ENCODE data around the gene VPS54. TPM values are rescaled to one million over a fixed set of nuclear protein-coding genes. Genes with fewer than 3 reads are reported as not detected.
"Not testable (repeated sequence)": the region's sequence is repeated elsewhere in the genome, so short reads cannot be mapped to it uniquely, and the experiment has no call there.

VPS54 gene
- total RNA-seq, 1 donor from 2014 or later = 15.6 TPM

DNA sequence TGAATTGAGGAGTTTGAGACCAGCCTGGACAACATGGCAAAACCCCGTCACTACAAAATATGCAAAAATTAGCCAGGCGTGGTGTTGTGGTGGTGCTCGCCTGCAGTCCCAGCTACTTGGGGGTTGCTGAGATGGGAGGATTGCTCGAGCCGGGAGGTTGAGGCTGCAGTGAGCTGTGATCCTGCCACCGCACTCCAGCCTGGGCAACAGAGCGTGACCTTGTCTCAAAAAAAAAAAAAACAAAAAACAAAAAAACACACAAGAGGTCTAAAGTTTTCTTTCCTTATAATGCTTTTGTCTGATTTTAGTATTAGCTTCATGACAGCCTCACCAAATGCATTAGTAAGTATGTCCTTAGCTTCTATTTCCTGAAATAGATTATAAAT lies 43.1 kb downstream of the VPS54 start:
- no peaks in the 10 kb centered on the region for H3K27me3 Mint-ChIP-seq
- intact Hi-C loops (cut with micrococcal nuclease) = loop anchor here (5.0 kb wide), 2 partner anchors 41 to 236 kb away; partner anchors contain the start of gene VPS54
- peaks cover 42% of the 10 kb centered on the region for H3K36me3 Mint-ChIP-seq (ENCODE audit: low read depth)
- H3K4me1 Mint-ChIP-seq = peaks cover 20% of the 10 kb centered on the region
- no peak for DNase-seq
- H3K9me3 Mint-ChIP-seq = no peaks in the 10 kb centered on the region
- no peak overlapping the region for H3K27ac Mint-ChIP-seq
- no peak overlapping the region for H3K4me3 Mint-ChIP-seq

DNA sequence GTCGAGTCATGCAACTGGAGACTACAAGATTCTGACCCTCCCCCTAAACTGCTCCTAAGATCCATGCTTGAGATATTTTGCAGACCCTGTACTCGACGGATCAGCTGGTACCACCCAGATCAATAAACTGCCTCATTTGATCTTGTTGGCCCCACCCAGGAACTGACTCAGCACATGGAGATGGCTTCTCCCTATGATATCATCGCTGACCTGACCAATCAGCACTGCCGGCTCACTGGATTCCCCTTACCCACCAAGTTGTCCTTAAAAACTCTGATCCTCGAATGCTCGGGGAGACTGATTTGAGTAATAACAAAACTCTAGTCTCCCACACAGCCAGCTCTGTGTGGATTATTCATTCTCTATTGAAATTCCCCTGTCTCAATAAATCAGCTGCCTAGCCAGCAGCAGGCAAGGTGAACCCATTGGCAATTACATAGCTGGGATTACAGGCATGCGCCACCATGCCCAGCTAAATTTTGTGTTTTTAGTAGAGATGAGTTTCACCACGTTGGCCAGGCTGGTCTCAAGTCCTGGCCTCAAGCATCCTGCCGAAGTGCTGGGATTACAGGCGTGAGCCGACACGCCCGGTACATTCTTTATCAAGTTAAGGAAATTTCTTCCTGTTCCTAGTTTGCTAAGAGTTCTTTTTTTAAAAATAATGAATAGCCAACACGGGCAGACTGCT lies 43.6 kb downstream of the VPS54 start:
- H3K27ac Mint-ChIP-seq = no peak overlapping the region
- intact Hi-C loops (cut with micrococcal nuclease) = loop anchor here (5.0 kb wide), 2 partner anchors 42 to 237 kb away; partner anchors contain the start of gene VPS54

DNA sequence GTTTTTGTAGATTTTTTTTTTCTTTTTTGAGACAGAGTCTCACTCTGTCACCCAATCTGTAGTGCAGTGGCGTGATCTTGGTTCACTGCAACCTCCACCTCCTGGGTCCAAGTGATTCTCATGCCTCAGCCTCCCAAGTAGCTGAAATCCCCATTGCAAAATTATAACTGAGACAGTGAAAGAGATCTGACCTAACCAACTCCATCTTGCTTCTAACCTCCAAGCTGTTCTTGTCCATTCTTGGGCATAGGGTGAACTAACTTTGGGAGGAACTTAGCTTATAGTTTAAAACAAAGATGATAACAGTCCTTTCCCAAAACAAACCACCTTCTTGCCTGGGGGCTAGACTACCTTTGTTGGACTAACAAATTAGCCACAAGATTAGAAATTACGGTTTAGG lies 44.2 kb downstream of the VPS54 start:
- not testable (repeated sequence) for H3K27ac Mint-ChIP-seq

More for the DNA sequence above, 43.6 kb downstream of the VPS54 start:
- H3K27me3 Mint-ChIP-seq = no peaks in the 10 kb centered on the region
- no peak overlapping the region for H3K4me3 Mint-ChIP-seq
- H3K9me3 Mint-ChIP-seq = no peaks in the 10 kb centered on the region
- DNase-seq = no peak
- H3K36me3 Mint-ChIP-seq (ENCODE audit: low read depth) = peaks cover 42% of the 10 kb centered on the region
- peaks cover 20% of the 10 kb centered on the region for H3K4me1 Mint-ChIP-seq

DNA sequence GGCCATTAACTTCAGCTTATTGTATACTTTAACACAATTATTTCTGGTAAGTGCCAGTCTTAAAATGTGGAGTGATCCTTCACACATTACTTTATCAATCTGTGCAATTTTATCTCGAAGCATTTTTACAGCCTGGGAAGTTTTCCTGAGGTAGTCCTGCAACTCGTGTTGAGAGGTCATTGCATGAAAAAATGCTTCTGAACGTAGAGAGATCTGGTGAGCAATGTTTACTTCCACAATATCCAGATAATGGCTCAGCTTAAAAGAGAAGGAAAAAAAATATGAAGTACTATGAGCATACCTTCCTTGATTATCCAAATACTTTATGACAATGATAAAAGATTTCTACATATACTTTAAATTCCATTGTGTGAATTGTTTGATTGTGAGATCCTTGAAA lies 57.0 kb downstream of the VPS54 start:
- H3K4me1 Mint-ChIP-seq = no peaks in the 10 kb centered on the region
- intact Hi-C loops (cut with micrococcal nuclease) = no loop called here
- H3K9me3 Mint-ChIP-seq = peaks cover 3% of the 10 kb centered on the region
- no peak for DNase-seq
- no peak overlapping the region for H3K4me3 Mint-ChIP-seq
- H3K27me3 Mint-ChIP-seq = no peaks in the 10 kb centered on the region
- peaks cover 40% of the 10 kb centered on the region for H3K36me3 Mint-ChIP-seq (ENCODE audit: low read depth)
- H3K27ac Mint-ChIP-seq = no peak overlapping the region

More for the DNA sequence above, 44.2 kb downstream of the VPS54 start:
- H3K36me3 Mint-ChIP-seq (ENCODE audit: low read depth) = peaks cover 37% of the 10 kb centered on the region
- not testable (repeated sequence) for H3K27me3 Mint-ChIP-seq, H3K4me3 Mint-ChIP-seq, DNase-seq, H3K9me3 Mint-ChIP-seq
- intact Hi-C loops (cut with micrococcal nuclease) = loop anchor here (5.0 kb wide), 2 partner anchors 42 to 237 kb away; partner anchors contain the start of gene VPS54
- peaks cover 20% of the 10 kb centered on the region for H3K4me1 Mint-ChIP-seq

DNA sequence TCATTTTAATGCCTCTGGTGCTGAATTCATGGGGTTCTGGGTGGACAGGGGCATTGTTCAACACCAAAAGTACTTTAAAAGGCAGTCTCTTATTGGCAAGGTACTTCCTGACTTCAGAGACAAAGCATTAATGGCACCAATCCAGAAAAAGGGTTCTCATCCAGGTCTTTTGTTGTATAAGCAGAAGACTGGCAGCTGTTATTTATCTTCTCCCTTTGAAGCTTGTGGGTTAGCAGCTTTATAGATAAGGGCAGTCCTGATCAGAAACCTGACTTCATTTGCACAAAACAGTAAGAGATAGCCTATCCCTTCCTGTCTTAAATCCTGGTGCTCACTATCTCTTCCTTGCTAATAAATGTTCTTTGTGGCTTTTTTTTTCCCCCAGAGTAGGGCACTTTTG lies 68.8 kb downstream of the VPS54 start:
- Mint-ChIP-seq H3K27me3 (no peaks in the 10 kb centered on the region), H3K9me3 (peaks cover 4% of the 10 kb centered on the region), H3K27ac (no peak overlapping the region), H3K4me3 (no peak overlapping the region), H3K36me3 (ENCODE audit: low read depth) (peaks cover 42% of the 10 kb centered on the region), H3K4me1 (peaks cover 2% of the 10 kb centered on the region)
- intact Hi-C loops (cut with micrococcal nuclease) = no loop called here
- no peak for DNase-seq

DNA sequence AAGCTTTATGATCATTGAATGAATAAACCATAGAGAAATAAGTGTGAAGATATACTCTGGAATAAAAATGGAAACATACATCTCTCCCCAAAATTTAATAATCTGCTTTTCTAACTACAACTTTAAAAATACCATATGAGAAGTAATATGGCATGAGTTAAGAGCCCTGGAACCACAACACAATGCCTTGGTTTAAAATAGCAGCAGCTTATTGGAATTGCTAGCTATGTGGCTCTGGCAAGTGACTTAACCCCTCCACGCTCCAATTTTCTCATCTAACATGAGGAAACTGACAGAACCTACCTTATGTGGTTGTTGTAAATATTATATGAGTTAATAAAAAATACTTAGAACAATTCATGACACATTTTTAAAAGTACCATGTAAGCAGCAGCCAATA lies 76.4 kb downstream of the VPS54 start:
- no peak overlapping the region for H3K4me3 Mint-ChIP-seq
- peaks cover 43% of the 10 kb centered on the region for H3K36me3 Mint-ChIP-seq (ENCODE audit: low read depth)
- no peak for DNase-seq
- H3K9me3 Mint-ChIP-seq = peaks cover 4% of the 10 kb centered on the region
- no peaks in the 10 kb centered on the region for H3K4me1 Mint-ChIP-seq
- intact Hi-C loops (cut with micrococcal nuclease) = no loop called here
- no peaks in the 10 kb centered on the region for H3K27me3 Mint-ChIP-seq
- no peak overlapping the region for H3K27ac Mint-ChIP-seq

DNA sequence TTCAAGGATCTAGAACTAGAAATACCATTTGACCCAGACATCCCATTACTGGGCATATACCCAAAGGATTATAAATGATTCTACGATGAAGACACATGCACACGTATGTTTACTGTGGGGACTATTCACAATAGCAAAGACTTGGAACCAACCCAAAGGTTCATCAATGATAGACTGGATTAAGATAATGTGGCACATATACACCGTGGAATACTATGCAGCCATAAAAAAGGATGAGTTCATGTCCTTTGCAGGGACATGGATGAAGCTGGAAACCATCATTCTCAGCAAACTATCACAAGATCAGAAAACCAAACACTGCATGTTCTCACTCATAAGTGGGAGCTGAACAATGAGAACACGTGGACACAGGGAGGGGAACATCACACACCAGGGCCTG lies 87.1 kb downstream of the VPS54 start:
- Mint-ChIP-seq H3K36me3 (ENCODE audit: low read depth) (peaks cover 72% of the 10 kb centered on the region), H3K9me3 (peaks cover 13% of the 10 kb centered on the region)
- DNase-seq; H3K4me3 Mint-ChIP-seq; H3K27me3 Mint-ChIP-seq; H3K4me1 Mint-ChIP-seq; H3K27ac Mint-ChIP-seq; intact Hi-C loops (cut with micrococcal nuclease): not testable (repeated sequence)

DNA sequence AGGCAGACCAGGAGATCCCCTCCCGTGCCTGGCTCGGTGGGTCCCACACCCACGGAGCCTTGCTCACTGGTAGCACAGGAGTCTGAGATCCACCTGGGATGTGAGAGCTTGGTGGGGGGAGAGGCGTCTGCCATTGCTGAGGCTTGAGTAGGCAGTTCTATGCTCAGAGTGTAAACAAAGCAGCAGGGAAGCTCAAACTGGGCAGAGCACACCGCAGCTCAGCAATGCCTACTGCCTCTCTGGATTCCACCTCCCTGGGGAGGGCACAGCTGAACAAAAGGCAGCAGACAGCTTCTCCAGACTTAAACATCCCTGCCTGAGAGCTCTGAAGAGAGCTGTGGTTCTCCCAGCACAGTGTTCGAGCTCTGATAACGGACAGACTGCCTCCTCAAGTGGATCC lies 92.4 kb downstream of the VPS54 start:
- peaks cover 61% of the 10 kb centered on the region for H3K36me3 Mint-ChIP-seq (ENCODE audit: low read depth)
- no peak for DNase-seq
- H3K27ac Mint-ChIP-seq = no peak overlapping the region
- peaks cover 2% of the 10 kb centered on the region for H3K4me1 Mint-ChIP-seq
- H3K9me3 Mint-ChIP-seq = peaks cover 10% of the 10 kb centered on the region
- intact Hi-C loops (cut with micrococcal nuclease) = no loop called here
- no peaks in the 10 kb centered on the region for H3K27me3 Mint-ChIP-seq
- no peak overlapping the region for H3K4me3 Mint-ChIP-seq

DNA sequence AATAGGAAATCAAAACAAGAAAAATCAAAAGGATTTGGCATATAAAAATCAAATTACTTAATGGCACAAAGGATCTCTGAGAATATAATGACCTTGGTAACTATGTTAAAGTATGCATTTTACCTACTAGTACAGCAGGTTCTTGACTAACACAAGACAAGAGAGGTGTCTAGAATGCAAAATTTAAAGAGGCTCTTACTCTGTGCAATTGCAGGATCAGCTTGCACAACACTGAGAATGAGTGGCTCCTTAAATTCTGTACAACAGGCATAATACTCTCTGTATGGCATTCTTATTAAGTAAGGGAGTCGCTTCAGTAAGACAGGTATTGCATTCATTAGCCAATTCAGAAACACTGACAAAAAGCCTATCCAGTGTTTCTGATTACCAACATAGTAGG lies 104.9 kb downstream of the VPS54 start:
- DNase-seq = no peak
- H3K9me3 Mint-ChIP-seq = peaks cover 7% of the 10 kb centered on the region
- no peaks in the 10 kb centered on the region for H3K27me3 Mint-ChIP-seq
- no peaks in the 10 kb centered on the region for H3K4me1 Mint-ChIP-seq
- intact Hi-C loops (cut with micrococcal nuclease) = no loop called here
- H3K27ac Mint-ChIP-seq = no peak overlapping the region
- H3K4me3 Mint-ChIP-seq = no peak overlapping the region
- peaks cover 60% of the 10 kb centered on the region for H3K36me3 Mint-ChIP-seq (ENCODE audit: low read depth)

DNA sequence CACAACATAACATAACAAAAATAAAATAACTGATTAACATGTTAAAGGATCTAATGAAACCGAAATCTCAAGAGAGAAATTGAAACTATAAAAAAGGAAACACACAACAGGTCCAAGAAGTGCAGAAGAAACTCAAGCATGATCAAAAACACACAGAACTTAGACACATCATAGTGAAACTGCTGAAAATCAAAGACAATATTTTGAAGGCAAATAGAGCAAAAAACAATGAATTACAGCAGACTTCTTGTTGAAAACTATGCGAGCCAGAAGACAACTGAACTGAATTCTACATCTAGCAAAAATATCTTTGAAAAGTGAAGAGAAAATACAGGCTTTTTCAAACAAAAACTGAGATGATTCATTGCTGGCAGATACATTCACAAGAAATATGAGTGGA lies 116.2 kb downstream of the VPS54 start:
- Mint-ChIP-seq H3K4me3 (no peak overlapping the region), H3K36me3 (ENCODE audit: low read depth) (peaks cover 76% of the 10 kb centered on the region), H3K9me3 (peaks cover 6% of the 10 kb centered on the region), H3K4me1 (peaks cover 8% of the 10 kb centered on the region), H3K27me3 (no peaks in the 10 kb centered on the region), H3K27ac (no peak overlapping the region)
- DNase-seq = no peak
- intact Hi-C loops (cut with micrococcal nuclease) = no loop called here

DNA sequence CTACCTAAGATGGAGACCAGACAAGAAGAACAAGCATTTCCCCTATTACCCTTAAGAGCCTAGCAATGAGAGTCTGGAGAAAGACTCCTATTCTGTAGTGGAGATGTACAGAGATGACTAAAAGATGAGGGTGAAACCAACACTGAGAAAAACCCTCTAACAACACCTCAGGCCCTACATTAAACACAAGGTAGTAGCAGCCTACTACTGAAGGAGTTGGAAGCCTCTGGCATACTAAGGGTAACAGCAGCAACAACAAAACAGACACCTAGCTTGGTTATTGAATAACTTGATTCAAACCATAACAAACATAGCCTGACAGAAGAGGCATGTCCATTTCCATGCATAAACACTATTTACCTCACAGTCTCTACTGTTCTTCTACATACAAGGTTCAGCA lies 117.1 kb downstream of the VPS54 start:
- no peak for DNase-seq
- no peak overlapping the region for H3K27ac Mint-ChIP-seq
- no peak overlapping the region for H3K4me3 Mint-ChIP-seq
- H3K9me3 Mint-ChIP-seq = peaks cover 6% of the 10 kb centered on the region
- intact Hi-C loops (cut with micrococcal nuclease) = no loop called here
- H3K27me3 Mint-ChIP-seq = no peaks in the 10 kb centered on the region
- H3K36me3 Mint-ChIP-seq (ENCODE audit: low read depth) = peaks cover 75% of the 10 kb centered on the region
- H3K4me1 Mint-ChIP-seq = peaks cover 8% of the 10 kb centered on the region

DNA sequence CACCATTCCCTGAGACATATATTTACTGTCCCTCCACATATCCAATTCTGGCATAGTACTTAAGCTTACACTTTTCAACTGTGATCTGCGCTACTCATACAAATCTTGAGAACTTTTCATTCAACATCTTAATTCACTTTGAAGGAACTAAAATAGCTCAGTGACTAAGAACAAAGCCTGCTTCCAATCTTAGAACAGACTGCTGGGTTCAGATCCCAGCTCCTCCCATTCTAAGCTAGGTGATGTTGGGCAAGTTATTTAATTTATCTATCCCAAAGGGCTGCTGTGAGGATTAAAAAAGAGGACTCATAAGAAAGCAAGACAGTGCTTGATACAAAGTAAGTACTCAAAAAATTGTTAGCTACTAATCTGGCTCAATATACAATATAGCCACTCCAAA lies 119.6 kb downstream of the VPS54 start:
- intact Hi-C loops (cut with micrococcal nuclease) = no loop called here
- no peak for DNase-seq
- H3K27ac Mint-ChIP-seq = no peak overlapping the region
- peaks cover 3% of the 10 kb centered on the region for H3K9me3 Mint-ChIP-seq
- peaks cover 64% of the 10 kb centered on the region for H3K36me3 Mint-ChIP-seq (ENCODE audit: low read depth)
- H3K4me3 Mint-ChIP-seq = no peak overlapping the region
- H3K4me1 Mint-ChIP-seq = peaks cover 8% of the 10 kb centered on the region
- no peaks in the 10 kb centered on the region for H3K27me3 Mint-ChIP-seq

DNA sequence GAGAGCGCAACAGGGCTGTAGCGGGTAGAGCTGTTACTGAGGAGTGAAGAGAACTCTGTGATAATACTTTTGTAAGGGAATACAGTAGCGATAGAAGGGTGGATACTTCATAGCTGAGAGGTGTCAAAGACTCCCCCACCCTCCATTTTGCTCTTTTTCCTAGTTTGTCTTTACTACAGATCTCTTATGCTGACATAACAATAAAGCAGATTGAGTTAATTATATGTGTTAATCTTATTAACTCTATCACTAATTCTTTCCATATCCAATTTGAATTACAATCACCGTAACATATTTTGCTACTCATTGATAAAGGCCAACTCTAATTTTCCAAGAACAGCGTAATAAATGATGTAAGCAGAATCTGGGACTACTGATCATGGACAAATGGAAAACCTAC lies 120.4 kb downstream of the VPS54 start:
- H3K27ac Mint-ChIP-seq = no peak overlapping the region
- peaks cover 8% of the 10 kb centered on the region for H3K4me1 Mint-ChIP-seq
- intact Hi-C loops (cut with micrococcal nuclease) = no loop called here
- peaks cover 64% of the 10 kb centered on the region for H3K36me3 Mint-ChIP-seq (ENCODE audit: low read depth)
- H3K27me3 Mint-ChIP-seq = no peaks in the 10 kb centered on the region
- DNase-seq = no peak
- peaks cover 3% of the 10 kb centered on the region for H3K9me3 Mint-ChIP-seq
- no peak overlapping the region for H3K4me3 Mint-ChIP-seq

DNA sequence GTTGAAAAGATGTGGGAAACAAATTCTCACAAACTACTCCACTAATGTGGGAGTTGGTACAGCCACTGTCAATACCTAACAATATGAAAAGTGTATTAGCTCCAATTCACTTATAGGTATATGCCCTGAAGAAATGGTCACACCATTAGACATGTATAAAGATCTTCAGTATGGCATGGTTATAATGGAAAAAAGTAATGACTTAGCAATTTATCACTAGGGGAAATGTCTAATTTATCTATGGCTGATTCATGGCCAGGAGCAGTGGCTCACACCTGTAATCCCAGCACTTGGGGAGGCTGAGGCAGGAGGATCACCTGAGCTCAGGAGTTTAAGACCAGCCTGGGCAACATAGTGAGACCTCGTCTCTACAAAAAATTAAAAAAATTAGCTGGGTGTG lies 125.1 kb downstream of the VPS54 start:
- Mint-ChIP-seq H3K27ac (no peak overlapping the region), H3K27me3 (no peaks in the 10 kb centered on the region), H3K4me3 (no peak overlapping the region), H3K36me3 (ENCODE audit: low read depth) (peaks cover 53% of the 10 kb centered on the region), H3K4me1 (peaks cover 4% of the 10 kb centered on the region), H3K9me3 (no peaks in the 10 kb centered on the region)
- intact Hi-C loops (cut with micrococcal nuclease) = no loop called here
- no peak for DNase-seq

DNA sequence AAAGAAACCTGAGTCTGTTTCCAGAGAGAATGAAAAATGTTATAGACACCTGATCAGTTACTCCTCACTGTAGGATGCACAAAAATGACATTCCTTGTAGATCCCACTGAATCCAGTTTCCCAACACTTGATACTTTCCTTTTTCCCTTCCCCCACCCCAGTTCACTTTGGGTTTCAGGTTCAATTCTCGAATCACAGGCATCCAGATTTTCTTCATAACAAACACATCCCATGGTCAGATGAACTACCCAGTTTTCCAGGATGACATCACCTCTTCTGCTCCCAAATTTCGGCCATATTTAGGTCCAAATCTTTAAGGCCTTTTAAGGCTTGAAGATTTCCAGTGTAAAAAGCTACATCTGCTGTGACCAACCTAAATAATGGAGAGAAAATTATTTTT lies 126.1 kb downstream of the VPS54 start:
- Mint-ChIP-seq H3K36me3 (ENCODE audit: low read depth) (peaks cover 53% of the 10 kb centered on the region), H3K27ac (peak overlapping the region; percentile 35), H3K4me3 (no peak overlapping the region), H3K27me3 (no peaks in the 10 kb centered on the region), H3K9me3 (no peaks in the 10 kb centered on the region), H3K4me1 (peaks cover 7% of the 10 kb centered on the region)
- intact Hi-C loops (cut with micrococcal nuclease) = no loop called here
- no peak for DNase-seq
